ENCODE measurements around the gene OSGIN1. TPM values are rescaled to one million over a fixed set of nuclear protein-coding genes. Genes with fewer than 3 reads are reported as not detected.

Gene OSGIN1
- polyA plus RNA-seq, 1 experiment, result 6.2 TPM

DNA sequence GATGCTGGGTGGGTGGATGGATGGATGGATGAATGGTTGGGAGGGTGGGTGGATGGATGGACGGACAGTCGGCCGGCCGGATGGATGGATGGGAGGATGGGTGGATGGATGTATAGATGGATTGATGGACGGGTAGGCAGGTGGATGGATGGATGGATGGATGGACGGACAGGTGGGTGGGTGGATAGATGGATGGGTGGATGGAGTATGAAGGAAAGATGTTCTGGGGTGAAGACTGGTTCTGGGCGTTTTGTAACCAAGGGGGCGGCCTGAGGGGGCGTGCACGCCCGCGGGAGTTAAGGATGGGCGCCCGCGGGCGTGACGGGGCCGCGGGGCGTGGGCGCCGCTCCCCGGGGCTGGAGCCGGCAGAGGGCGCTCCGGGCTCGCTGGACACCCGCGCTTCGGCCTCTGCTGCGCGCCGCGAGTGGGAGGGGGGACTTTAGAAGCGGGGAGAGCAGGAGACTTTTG is 14.8 kb downstream of the OSGIN1 start, which contains the start of gene NECAB2:
TSS of gene NECAB2 (plus strand) at position 407 of the 468 bp plus-strand sequence. CDS start 405 bp downstream, outside the sequence.
- Histone ChIP-seq H3K4me3 (ENCODE audit: low read depth, low read length) (peak within 1 kb of the TSS; percentile 42; the same call in 1 of the 2 replicates), H3K27ac (ENCODE audit: low read depth, low read length) (no peak within 1 kb of the TSS), H3K9me3 (ENCODE audit: control insufficient read depth, insufficient read depth, low read length) (no peaks in the 10 kb centered on the region; the same call in 1 of the 2 replicates), H3K27me3 (ENCODE audit: control insufficient read depth, insufficient read depth, low read length) (peaks cover 18% of the 10 kb centered on the region)
- ChIA-PET POLR2A (no interaction called here), CTCF (no interaction called here)
- TF ChIP-seq, protein P1, sequence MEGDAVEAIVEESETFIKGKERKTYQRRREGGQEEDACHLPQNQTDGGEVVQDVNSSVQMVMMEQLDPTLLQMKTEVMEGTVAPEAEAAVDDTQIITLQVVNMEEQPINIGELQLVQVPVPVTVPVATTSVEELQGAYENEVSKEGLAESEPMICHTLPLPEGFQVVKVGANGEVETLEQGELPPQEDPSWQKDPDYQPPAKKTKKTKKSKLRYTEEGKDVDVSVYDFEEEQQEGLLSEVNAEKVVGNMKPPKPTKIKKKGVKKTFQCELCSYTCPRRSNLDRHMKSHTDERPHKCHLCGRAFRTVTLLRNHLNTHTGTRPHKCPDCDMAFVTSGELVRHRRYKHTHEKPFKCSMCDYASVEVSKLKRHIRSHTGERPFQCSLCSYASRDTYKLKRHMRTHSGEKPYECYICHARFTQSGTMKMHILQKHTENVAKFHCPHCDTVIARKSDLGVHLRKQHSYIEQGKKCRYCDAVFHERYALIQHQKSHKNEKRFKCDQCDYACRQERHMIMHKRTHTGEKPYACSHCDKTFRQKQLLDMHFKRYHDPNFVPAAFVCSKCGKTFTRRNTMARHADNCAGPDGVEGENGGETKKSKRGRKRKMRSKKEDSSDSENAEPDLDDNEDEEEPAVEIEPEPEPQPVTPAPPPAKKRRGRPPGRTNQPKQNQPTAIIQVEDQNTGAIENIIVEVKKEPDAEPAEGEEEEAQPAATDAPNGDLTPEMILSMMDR (IDR thresholded peaks at IDR 0.05; ENCODE audit: low read depth, low read length), result peak; percentile 35
- DNase-seq (ENCODE audit: low read depth, low spot score), result no peak

GRCh38 chr16:83968306-83968851 is 15.3 kb downstream of the OSGIN1 start:
- Histone ChIP-seq H3K27me3 (ENCODE audit: control insufficient read depth, insufficient read depth, low read length) (peaks cover 18% of the 10 kb centered on the region), H3K27ac (ENCODE audit: low read depth, low read length) (no peak overlapping the region), H3K9me3 (ENCODE audit: control insufficient read depth, insufficient read depth, low read length) (no peaks in the 10 kb centered on the region; the same call in 1 of the 2 replicates), H3K4me3 (ENCODE audit: low read depth, low read length) (peak overlapping the region; percentile 42; the same call in 1 of the 2 replicates)
- POLR2A ChIA-PET, result no interaction called here
- DNase-seq (ENCODE audit: low read depth, low spot score), result no peak
- TF ChIP-seq, protein P1 (IDR thresholded peaks at IDR 0.05; ENCODE audit: low read depth, low read length), result no peak
- CTCF ChIA-PET, result interaction anchor here (1.5 kb wide), 1 partner anchor 97 kb away, joined by 10 read pairs; no protein-coding TSS in a partner anchor

DNA sequence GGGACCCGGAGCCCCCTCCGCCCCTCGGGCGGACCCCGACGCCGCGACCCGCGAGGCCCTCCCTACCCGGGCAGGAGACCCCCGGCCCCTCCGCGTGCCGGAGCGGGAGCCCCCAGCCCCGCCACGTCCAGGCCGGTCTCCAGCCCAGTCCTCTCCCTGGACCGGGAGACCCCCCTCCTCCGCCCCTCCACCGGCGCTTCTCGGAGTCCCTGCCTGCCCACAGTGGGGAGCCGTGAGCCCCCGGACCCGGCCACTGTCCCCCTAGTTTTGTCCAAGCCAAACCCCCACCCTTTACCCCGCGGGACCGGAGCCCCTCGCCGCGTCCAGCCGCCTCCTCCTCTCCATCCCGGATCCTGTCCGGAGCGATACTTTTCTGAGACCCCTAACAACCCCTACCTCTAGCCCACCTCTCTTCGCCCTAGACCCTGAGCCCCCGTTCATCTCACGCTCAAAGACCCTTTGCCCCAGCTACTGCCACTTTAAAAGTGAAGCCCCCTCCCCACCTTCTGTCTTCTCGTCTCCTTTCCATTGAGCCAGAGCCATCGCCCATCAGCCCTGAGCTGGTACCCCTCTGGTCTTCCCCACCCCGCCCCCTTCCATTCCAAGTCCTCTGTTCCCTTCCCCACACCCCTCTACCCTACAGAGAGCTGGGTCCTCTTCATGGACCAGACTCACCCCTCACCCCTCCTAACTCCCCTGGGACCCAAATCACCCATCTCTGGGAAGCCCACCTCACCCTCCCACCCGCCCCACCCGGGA is 16.0 kb downstream of the OSGIN1 start:
- Histone ChIP-seq H3K4me3 (ENCODE audit: low read depth, low read length) (no peak overlapping the region), H3K27ac (ENCODE audit: low read depth, low read length) (no peak overlapping the region), H3K9me3 (ENCODE audit: control insufficient read depth, insufficient read depth, low read length) (no peaks in the 10 kb centered on the region; the same call in 1 of the 2 replicates), H3K27me3 (ENCODE audit: control insufficient read depth, insufficient read depth, low read length) (peaks cover 18% of the 10 kb centered on the region)
- ChIA-PET POLR2A (no interaction called here), CTCF (interaction anchor here (1.5 to 2.1 kb wide), 4 partner anchors 73 to 97 kb away, joined by 3 to 12 read pairs (median 8); no protein-coding TSS in a partner anchor)
- TF ChIP-seq, protein P1 (IDR thresholded peaks at IDR 0.05; ENCODE audit: low read depth, low read length), result no peak
- no peak for DNase-seq (ENCODE audit: low read depth, low spot score)

DNA sequence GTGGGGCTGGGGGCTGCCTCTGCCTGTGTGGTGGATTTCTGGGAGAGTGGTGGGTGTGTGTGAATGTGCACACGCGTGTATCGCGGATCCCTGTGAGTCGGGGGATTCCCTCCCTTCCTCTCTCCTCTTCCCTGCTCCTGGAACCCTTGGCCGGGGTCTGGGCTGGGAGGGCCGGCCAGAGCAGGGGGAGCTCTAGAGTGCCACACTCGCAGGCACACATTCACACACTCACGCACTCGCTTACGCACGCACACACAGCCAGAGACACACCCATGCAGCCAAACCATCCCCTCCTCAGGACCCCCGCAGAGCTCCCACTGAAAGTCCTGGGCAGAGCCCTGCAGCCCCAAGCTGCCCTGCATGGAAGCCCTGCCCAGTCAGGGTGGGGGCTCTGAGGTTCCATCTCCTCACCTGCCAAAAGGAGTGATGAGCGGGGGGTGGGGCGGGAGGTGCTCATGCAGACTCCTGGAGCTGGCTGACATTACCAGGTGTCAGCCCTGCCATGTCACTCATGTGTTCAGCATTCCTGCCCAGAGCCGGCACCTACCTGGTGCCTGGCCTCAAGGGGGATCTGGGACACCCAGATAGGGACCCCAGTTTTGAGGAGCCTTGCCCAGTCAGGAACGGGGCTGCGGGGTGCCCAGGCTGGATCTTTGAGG is 16.9 kb downstream of the OSGIN1 start:
- Histone ChIP-seq H3K27me3 (ENCODE audit: control insufficient read depth, insufficient read depth, low read length) (peaks cover 18% of the 10 kb centered on the region), H3K27ac (ENCODE audit: low read depth, low read length) (no peak overlapping the region), H3K4me3 (ENCODE audit: low read depth, low read length) (no peak overlapping the region), H3K9me3 (ENCODE audit: control insufficient read depth, insufficient read depth, low read length) (no peaks in the 10 kb centered on the region; the same call in 1 of the 2 replicates)
- no peak for DNase-seq (ENCODE audit: low read depth, low spot score)
- TF ChIP-seq, protein P1 (IDR thresholded peaks at IDR 0.05; ENCODE audit: low read depth, low read length), result no peak
- ChIA-PET POLR2A (no interaction called here), CTCF (interaction anchor here (1.5 to 2.1 kb wide), 5 partner anchors 72 to 96 kb away, joined by 3 to 12 read pairs (median 10); no protein-coding TSS in a partner anchor)
